GM23338 (cell line): ENCODE results near the gene NUDT9.
A peak's percentile ranks its signal among the peaks of the same experiment; 100 is the strongest.

Experiments
- CREB1 ChIP-seq: fragments of 250-450 bp; sonication (Bioruptor Pico); IDR thresholded peaks from 2 replicates; pipeline ENCODE4 v1.5.0; 2020; ENCODE audit warnings: low read depth, mild to moderate bottlenecking, moderate library complexity
- CTCF ChIP-seq, 2 experiments: fragments of 200-600 bp in 1 of 2; sonication (generic) in 1 of 2; conservative IDR thresholded peaks; 2 replicates each; pipeline versions ENCODE4 v1.5.1 to v1.6.1; 2016 to 2017; ENCODE audit warnings: antibody characterized with exemption in 2 of 2, low read depth in 2 of 2, mild to moderate bottlenecking in 2 of 2, moderate library complexity in 1 of 2
- EZH2 ChIP-seq: fragments of 200-600 bp; sonication (generic); IDR thresholded peaks from one replicate; pipeline ENCODE4 v1.8.0; 2017; ENCODE audit warnings: antibody characterized with exemption, mild to moderate bottlenecking, low read depth; ENCODE audit not compliant: unreplicated experiment
- EZH2phosphoT487 ChIP-seq: fragments of 200-600 bp; sonication (generic); IDR thresholded peaks from one replicate; pipeline ENCODE4 v1.8.1; 2018; ENCODE audit warnings: antibody characterized with exemption; ENCODE audit not compliant: unreplicated experiment
- JUNB ChIP-seq: IDR thresholded peaks from one replicate; pipeline ENCODE4 v1.6.1; 2016; ENCODE audit warnings: antibody characterized with exemption; ENCODE audit not compliant: unreplicated experiment
- NANOG ChIP-seq: IDR thresholded peaks from 2 replicates; pipeline ENCODE4 v1.6.1; 2016; ENCODE audit warnings: antibody characterized with exemption, borderline replicate concordance
- POLR2AphosphoS5 ChIP-seq: IDR thresholded peaks from 2 replicates; pipeline ENCODE4 v1.6.1; 2016; ENCODE audit warnings: antibody characterized with exemption, low read depth
- REST ChIP-seq: IDR thresholded peaks from one replicate; pipeline ENCODE4 v1.6.1; 2018; ENCODE audit warnings: antibody characterized with exemption; ENCODE audit not compliant: unreplicated experiment
- ZNF114 ChIP-seq: fragments of 250-450 bp; sonication (Bioruptor Pico); IDR thresholded peaks from 2 replicates; pipeline ENCODE4 v1.5.0; 2020; ENCODE audit warnings: mild to moderate bottlenecking, moderate library complexity
- ZNF462 ChIP-seq: fragments of 250-450 bp; sonication (Bioruptor Pico); IDR thresholded peaks from 2 replicates; pipeline ENCODE4 v1.5.0; 2020; ENCODE audit warnings: mild to moderate bottlenecking, moderate library complexity
- TF ChIP-seq, protein P1 (sequence below): IDR thresholded peaks from 2 replicates; pipeline ENCODE4 v1.6.1; 2016; ENCODE audit warnings: antibody characterized with exemption

DNA sequence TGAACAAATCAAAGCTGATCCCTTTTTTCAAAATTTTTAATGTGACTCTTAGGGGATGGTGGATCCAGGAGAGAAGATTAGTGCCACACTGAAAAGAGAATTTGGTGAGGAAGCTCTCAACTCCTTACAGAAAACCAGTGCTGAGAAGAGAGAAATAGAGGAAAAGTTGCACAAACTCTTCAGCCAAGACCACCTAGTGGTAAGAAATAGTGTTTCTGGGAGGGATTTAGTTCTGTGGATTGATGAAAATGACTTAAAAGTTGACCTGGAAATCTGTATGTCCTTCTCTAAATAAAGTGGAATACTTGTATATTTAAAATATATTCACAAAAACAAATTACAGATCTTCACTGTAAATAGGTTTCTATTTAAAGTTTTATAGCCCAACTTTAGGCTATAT lies 29.2 kb downstream of the NUDT9 start:
- TF ChIP-seq CTCF (conservative IDR thresholded peaks at IDR 0.05; ENCODE audit: low read depth in 2 of 2), result peak in 1 of 2 experiments; percentile 23; a peak in 1 of 4 replicates
- TF ChIP-seq POLR2AphosphoS5, result no peak
- TF ChIP-seq CREB1 (CRISPR knock-in tag), result no peak
- TF ChIP-seq REST, result no peak
- TF ChIP-seq EZH2, result no peak
- no peak for TF ChIP-seq EZH2phosphoT487
- no peak for TF ChIP-seq JUNB
- no peak for TF ChIP-seq ZNF114
- no peak for TF ChIP-seq ZNF462 (CRISPR knock-in tag)
- TF ChIP-seq NANOG, result no peak
- TF ChIP-seq, protein P1, sequence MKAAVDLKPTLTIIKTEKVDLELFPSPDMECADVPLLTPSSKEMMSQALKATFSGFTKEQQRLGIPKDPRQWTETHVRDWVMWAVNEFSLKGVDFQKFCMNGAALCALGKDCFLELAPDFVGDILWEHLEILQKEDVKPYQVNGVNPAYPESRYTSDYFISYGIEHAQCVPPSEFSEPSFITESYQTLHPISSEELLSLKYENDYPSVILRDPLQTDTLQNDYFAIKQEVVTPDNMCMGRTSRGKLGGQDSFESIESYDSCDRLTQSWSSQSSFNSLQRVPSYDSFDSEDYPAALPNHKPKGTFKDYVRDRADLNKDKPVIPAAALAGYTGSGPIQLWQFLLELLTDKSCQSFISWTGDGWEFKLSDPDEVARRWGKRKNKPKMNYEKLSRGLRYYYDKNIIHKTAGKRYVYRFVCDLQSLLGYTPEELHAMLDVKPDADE, result no peak
